NCI-H1930 (cell line): Measurements from ENCODE around the gene PIGV.

Experiments
- DNase-seq, 2 experiments: peaks; one replicate each; lab custom pipeline; 2025; lab: John Stamatoyannopoulos, UW

PIGV gene

GRCh38 chr1:26787706-26788514 is at the start of gene PIGV:
TSS of gene PIGV (plus strand) at chr1:26787950. CDS start at chr1:26790816, 2,866 bp downstream.
- DNase-seq, result peak; percentile 88 to 89

- DNase-seq, result no peak
These were observed 48.3 kb upstream of the PIGV start for GRCh38 chr1:26739329-26739914.

- DNase-seq, result no peak
These were observed 47.6 kb upstream of the PIGV start for GRCh38 chr1:26740023-26740634.

- DNase-seq, result no peak
These were observed 46.8 kb upstream of the PIGV start for GRCh38 chr1:26740952-26741351.

GRCh38 chr1:26743426-26744059 is 44.2 kb upstream of the PIGV start:
- no peak for DNase-seq

- DNase-seq, result no peak
These were observed 43.4 kb upstream of the PIGV start for GRCh38 chr1:26744075-26744959.

GRCh38 chr1:26745191-26745590 is 42.6 kb upstream of the PIGV start:
- DNase-seq, result no peak

GRCh38 chr1:26747048-26747447 is 40.7 kb upstream of the PIGV start:
- DNase-seq, result no peak

- no peak for DNase-seq
These were observed 39.4 kb upstream of the PIGV start for GRCh38 chr1:26748351-26748750.

GRCh38 chr1:26749458-26749857 is 38.3 kb upstream of the PIGV start:
- no peak for DNase-seq

GRCh38 chr1:26750428-26750827 is 37.3 kb upstream of the PIGV start:
- DNase-seq, result no peak

- DNase-seq, result no peak
These were observed 35.2 kb upstream of the PIGV start for GRCh38 chr1:26752519-26752918.

- DNase-seq, result no peak
These were observed 33.5 kb upstream of the PIGV start for GRCh38 chr1:26754086-26754874.

GRCh38 chr1:26758358-26758757 is 29.4 kb upstream of the PIGV start:
- DNase-seq, result no peak

GRCh38 chr1:26759531-26759930 is 28.2 kb upstream of the PIGV start:
- no peak for DNase-seq

- DNase-seq, result no peak
These were observed 26.5 kb upstream of the PIGV start for GRCh38 chr1:26761217-26761616.

GRCh38 chr1:26767714-26768113 is 20.0 kb upstream of the PIGV start:
- no peak for DNase-seq

GRCh38 chr1:26768755-26769154 is 19.0 kb upstream of the PIGV start:
- DNase-seq, result no peak

GRCh38 chr1:26771285-26771642 is 16.5 kb upstream of the PIGV start:
- DNase-seq, result no peak

GRCh38 chr1:26771643-26772321 is 16.0 kb upstream of the PIGV start:
- DNase-seq, result no peak
